SK-N-SH (cell line): ENCODE results near the gene IL26. TPM values are rescaled to one million over a fixed set of nuclear protein-coding genes. Genes with fewer than 3 reads are reported as not detected.
"Not testable (repeated sequence)": the region's sequence is repeated elsewhere in the genome, so short reads cannot be mapped to it uniquely, and the experiment has no call there.

Experiments used
- CTCF ChIA-PET: fragments of 300-600, 350-600 bp; formaldehyde crosslinking; extraction: SDS; loops from one replicate; lab custom pipeline; 2021; lab: Yijun Ruan, JAX
- POLR2A ChIA-PET: fragments of 350-600 bp; sonication (Branson Sonifier 250); formaldehyde crosslinking; extraction: SDS; loops from one replicate; lab custom pipeline; 2020; ENCODE audit warnings: antibody characterized with exemption, inconsistent platforms; lab: Yijun Ruan, JAX
- DNase-seq: peaks from one replicate; pipeline ENCODE4 v3.0.0; 2012
- H2AFZ ChIP-seq: fragments of 200-600 bp; sonication (generic); 2 replicates; pipeline ENCODE4 v1.8.1; 2016; ENCODE audit warnings: antibody characterized with exemption, mild to moderate bottlenecking, low read depth
- H3F3A ChIP-seq: fragments of 200-600 bp; sonication (generic); replicated peaks from 2 replicates; pipeline ENCODE3; 2016; ENCODE audit warnings: antibody characterized with exemption, mild to moderate bottlenecking; ENCODE audit not compliant: insufficient read depth
- H3K27ac ChIP-seq, 2 experiments: fragments of 200-500 bp in 1 of 2; fragments of 200-600 bp in 1 of 2; sonication (Bioruptor generic) in 1 of 2; sonication (generic), shearing (Covaris generic) in 1 of 2; 2 replicates each; pipeline versions ENCODE4 v1.5.1 to v1.6.1; 2014 to 2016; ENCODE audit warnings: low read depth in 2 of 2, inconsistent platforms in 1 of 2, low read length in 1 of 2, mild to moderate bottlenecking in 1 of 2, mixed read lengths in 1 of 2
- H3K27me3 ChIP-seq: fragments of 200-600 bp; sonication (generic), shearing (Covaris generic); 2 replicates; pipeline ENCODE4 v1.6.1; 2016; ENCODE audit warnings: mixed run types; ENCODE audit not compliant: insufficient read depth
- H3K36me3 ChIP-seq, 2 experiments: fragments of 200-500 bp in 1 of 2; fragments of 200-600 bp in 1 of 2; sonication (Bioruptor generic) in 1 of 2; sonication (generic) in 1 of 2; replicated peaks in 1 of 2; 2 replicates each; pipeline versions ENCODE3 to v1.5.1; 2014 to 2016; ENCODE audit warnings: low read length in 1 of 2, mild to moderate bottlenecking in 1 of 2; ENCODE audit not compliant: insufficient read depth in 2 of 2, control insufficient read depth in 1 of 2
- H3K4me1 ChIP-seq, 2 experiments: fragments of 200-500 bp in 1 of 2; fragments of 200-600 bp in 1 of 2; sonication (Bioruptor generic) in 1 of 2; sonication (generic), shearing (Covaris generic) in 1 of 2; 2 replicates each; pipeline versions ENCODE4 v1.5.1 to v1.6.1; 2014 to 2016; ENCODE audit warnings: low read depth in 1 of 2, low read length in 1 of 2, mixed run types in 1 of 2; ENCODE audit not compliant: insufficient read depth in 2 of 2, control insufficient read depth in 1 of 2
- H3K4me2 ChIP-seq: fragments of 200-600 bp; sonication (generic), shearing (Covaris generic); 2 replicates; pipeline ENCODE4 v1.6.1; 2017; ENCODE audit warnings: mixed run types
- H3K4me3 ChIP-seq, 2 experiments: fragments of 200-500 bp in 1 of 2; fragments of 200-600 bp in 1 of 2; sonication (Bioruptor generic) in 1 of 2; sonication (generic), shearing (Covaris generic) in 1 of 2; 2 replicates each; pipeline versions ENCODE4 v1.5.1 to v1.8.1; 2014 to 2016; ENCODE audit warnings: low read depth in 2 of 2, inconsistent platforms in 1 of 2, low read length in 1 of 2, mild to moderate bottlenecking in 1 of 2, mixed read lengths in 1 of 2, moderate library complexity in 1 of 2
- H3K79me2 ChIP-seq: fragments of 200-600 bp; sonication (generic); 2 replicates; pipeline ENCODE4 v1.8.1; 2017; ENCODE audit warnings: mild to moderate bottlenecking; ENCODE audit not compliant: insufficient read depth
- H3K9ac ChIP-seq: fragments of 200-600 bp; sonication (generic); 2 replicates; pipeline ENCODE4 v1.6.1; 2017; ENCODE audit warnings: mixed run types
- H3K9me2 ChIP-seq: fragments of 200-600 bp; sonication (generic); 2 replicates; pipeline ENCODE4 v1.6.1; 2017; ENCODE audit warnings: mixed run types
- H3K9me3 ChIP-seq: fragments of 200-600 bp; sonication (generic); 2 replicates; pipeline ENCODE4 v1.6.1; 2017; ENCODE audit warnings: mixed run types, mild to moderate bottlenecking, moderate library complexity
- H4K20me1 ChIP-seq: fragments of 200-600 bp; sonication (generic); 2 replicates; pipeline ENCODE4 v1.6.1; 2017; ENCODE audit warnings: mild to moderate bottlenecking, mixed run types; ENCODE audit not compliant: insufficient read depth
- CHD2 ChIP-seq: fragments of 150-350 bp; IDR thresholded peaks from 2 replicates; pipeline ENCODE4 v1.6.1; 2018; ENCODE audit warnings: low read length; ENCODE audit not compliant: partially characterized antibody
- EP300 ChIP-seq, 2 experiments: IDR thresholded peaks; 2 replicates each; pipeline versions ENCODE4 v1.4.0 to v1.6.1; 2012; ENCODE audit warnings: borderline replicate concordance in 1 of 2, low read depth in 1 of 2, low read length in 1 of 2
- EZH2phosphoT487 ChIP-seq: fragments of 200-600 bp; sonication (generic); IDR thresholded peaks from 2 replicates; pipeline ENCODE4 v1.6.1; 2017; ENCODE audit warnings: low read depth, mixed run types, mild to moderate bottlenecking, antibody characterized with exemption, moderate library complexity, borderline replicate concordance
- FOSL2 ChIP-seq: IDR thresholded peaks from 2 replicates; pipeline ENCODE4 v1.4.0; 2012; ENCODE audit warnings: low read depth, mild to moderate bottlenecking, moderate library complexity, borderline replicate concordance
- FOXJ3 ChIP-seq: sonication (generic); formaldehyde crosslinking; IDR thresholded peaks from 2 replicates; pipeline ENCODE4 v1.5.1; 2020; ENCODE audit warnings: mild to moderate bottlenecking, missing genetic modification reagents
- FOXM1 ChIP-seq: IDR thresholded peaks from 2 replicates; pipeline ENCODE4 v1.4.0; 2012; ENCODE audit warnings: low read depth, mild to moderate bottlenecking
- GABPA ChIP-seq: IDR thresholded peaks from 2 replicates; pipeline ENCODE4 v1.4.0; 2012; ENCODE audit warnings: low read depth, mild to moderate bottlenecking
- MXI1 ChIP-seq: IDR thresholded peaks from 2 replicates; pipeline ENCODE4 v1.6.1; 2012; ENCODE audit warnings: mild to moderate bottlenecking, low read depth, low read length, improper control_type of control experiment
- RAD21 ChIP-seq: IDR thresholded peaks from 2 replicates; pipeline ENCODE4 v1.6.1; 2012; ENCODE audit warnings: mild to moderate bottlenecking, low read length
- RFX5 ChIP-seq: IDR thresholded peaks from 2 replicates; pipeline ENCODE4 v1.6.1; 2012; ENCODE audit warnings: mild to moderate bottlenecking, improper control_type of control experiment, low read length
- SMC3 ChIP-seq: IDR thresholded peaks from 2 replicates; pipeline ENCODE4 v1.6.1; 2012; ENCODE audit warnings: low read depth, low read length, improper control_type of control experiment
- TAF1 ChIP-seq: IDR thresholded peaks from 2 replicates; pipeline ENCODE4 v1.6.1; 2012; ENCODE audit warnings: low read depth, mild to moderate bottlenecking, low read length, moderate library complexity, borderline replicate concordance
- TCF12 ChIP-seq: IDR thresholded peaks from 2 replicates; pipeline ENCODE4 v1.4.0; 2012
- ZBTB33 ChIP-seq: IDR thresholded peaks from 2 replicates; pipeline ENCODE4 v1.4.0; 2012; ENCODE audit warnings: low read depth, borderline replicate concordance
- WGBS: methylation state at CpG from one replicate; pipeline ENCODE4 v1.1.6; 2017; ENCODE audit warnings: low lambda C conversion rate; 5-methylcytosine and 5-hydroxymethylcytosine counted together
- polyA plus RNA-seq, 3 experiments: library from polyadenylated mRNA; depleted of rRNA; stranded (reverse); fragments of >200 nt; gene quantifications; 2 replicates each; pipeline ENCODE4 v1.2.3, GENCODE V29; 2012
- TF ChIP-seq, protein P1 (sequence below): fragments of 200-600 bp; sonication (generic); IDR thresholded peaks from 2 replicates; pipeline ENCODE4 v1.6.1; 2017; ENCODE audit warnings: antibody characterized with exemption, mild to moderate bottlenecking, moderate library complexity
- TF ChIP-seq, protein P2 (sequence below): IDR thresholded peaks from 2 replicates; pipeline ENCODE4; 2012
- TF ChIP-seq, protein P3 (sequence below): IDR thresholded peaks from 2 replicates; pipeline ENCODE4 v1.4.0; 2012; ENCODE audit warnings: low read depth, borderline replicate concordance
- TF ChIP-seq, protein P4 (sequence below): fragments of 150-350 bp; IDR thresholded peaks from 2 replicates; pipeline ENCODE4 v1.6.1; 2017; ENCODE audit warnings: antibody characterized with exemption, low read length, low read depth, borderline replicate concordance

Gene IL26
- polyA plus RNA-seq, 1 of the 3 experiments (the other 2 are of a cell fraction), result not detected

GRCh38 chr12:68176257-68176656, 49.4 kb downstream of the IL26 start:
- H2AFZ ChIP-seq, result no peak overlapping the region
- no peaks in the 10 kb centered on the region for H4K20me1 ChIP-seq
- CTCF ChIA-PET, result no interaction called here
- H3K9me2 ChIP-seq, result no peaks in the 10 kb centered on the region
- H3K4me3 ChIP-seq, result no peak overlapping the region
- no peaks in the 10 kb centered on the region for H3K27me3 ChIP-seq
- H3K9me3 ChIP-seq, result no peaks in the 10 kb centered on the region
- H3K9ac ChIP-seq, result no peak overlapping the region
- H3K4me1 ChIP-seq, result no peaks in the 10 kb centered on the region
- H3K4me2 ChIP-seq, result no peak overlapping the region
- H3K36me3 ChIP-seq, result no peaks in the 10 kb centered on the region
- TF ChIP-seq MXI1 (no peak), EP300 (IDR thresholded peaks at IDR 0.05; ENCODE audit: borderline replicate concordance in 1 of 2, low read depth in 1 of 2, low read length in 1 of 2) (no peak), FOXM1 (no peak), TCF12 (no peak), RFX5 (no peak)
- TF ChIP-seq, protein P1, sequence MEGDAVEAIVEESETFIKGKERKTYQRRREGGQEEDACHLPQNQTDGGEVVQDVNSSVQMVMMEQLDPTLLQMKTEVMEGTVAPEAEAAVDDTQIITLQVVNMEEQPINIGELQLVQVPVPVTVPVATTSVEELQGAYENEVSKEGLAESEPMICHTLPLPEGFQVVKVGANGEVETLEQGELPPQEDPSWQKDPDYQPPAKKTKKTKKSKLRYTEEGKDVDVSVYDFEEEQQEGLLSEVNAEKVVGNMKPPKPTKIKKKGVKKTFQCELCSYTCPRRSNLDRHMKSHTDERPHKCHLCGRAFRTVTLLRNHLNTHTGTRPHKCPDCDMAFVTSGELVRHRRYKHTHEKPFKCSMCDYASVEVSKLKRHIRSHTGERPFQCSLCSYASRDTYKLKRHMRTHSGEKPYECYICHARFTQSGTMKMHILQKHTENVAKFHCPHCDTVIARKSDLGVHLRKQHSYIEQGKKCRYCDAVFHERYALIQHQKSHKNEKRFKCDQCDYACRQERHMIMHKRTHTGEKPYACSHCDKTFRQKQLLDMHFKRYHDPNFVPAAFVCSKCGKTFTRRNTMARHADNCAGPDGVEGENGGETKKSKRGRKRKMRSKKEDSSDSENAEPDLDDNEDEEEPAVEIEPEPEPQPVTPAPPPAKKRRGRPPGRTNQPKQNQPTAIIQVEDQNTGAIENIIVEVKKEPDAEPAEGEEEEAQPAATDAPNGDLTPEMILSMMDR, result no peak
- H3K79me2 ChIP-seq, result no peaks in the 10 kb centered on the region
- DNase-seq, result no peak
- no peaks in the 10 kb centered on the region for H3F3A ChIP-seq
- no peak overlapping the region for H3K27ac ChIP-seq
- POLR2A ChIA-PET, result no interaction called here

- Histone ChIP-seq H3K4me1 (no peaks in the 10 kb centered on the region), H3K79me2 (no peaks in the 10 kb centered on the region), H3K9me3 (no peaks in the 10 kb centered on the region), H3K4me2 (no peak overlapping the region), H3K4me3 (no peak overlapping the region), H2AFZ (no peak overlapping the region), H3K9ac (no peak overlapping the region), H3K36me3 (no peaks in the 10 kb centered on the region), H3K27me3 (no peaks in the 10 kb centered on the region), H3K9me2 (no peaks in the 10 kb centered on the region), H3K27ac (no peak overlapping the region), H4K20me1 (no peaks in the 10 kb centered on the region), H3F3A (no peaks in the 10 kb centered on the region)
- DNase-seq, result no peak
- CTCF ChIA-PET, result no interaction called here
- POLR2A ChIA-PET, result no interaction called here
- 55% methylated on average over 4 of the region's 4 CpGs for WGBS
- TF ChIP-seq ZBTB33 (no peak), GABPA (no peak), TAF1 (no peak), EZH2phosphoT487 (no peak), FOSL2 (no peak), FOXJ3 (CRISPR knock-in tag) (no peak), RAD21 (no peak), SMC3 (no peak), CHD2 (no peak)
- TF ChIP-seq, protein P2, sequence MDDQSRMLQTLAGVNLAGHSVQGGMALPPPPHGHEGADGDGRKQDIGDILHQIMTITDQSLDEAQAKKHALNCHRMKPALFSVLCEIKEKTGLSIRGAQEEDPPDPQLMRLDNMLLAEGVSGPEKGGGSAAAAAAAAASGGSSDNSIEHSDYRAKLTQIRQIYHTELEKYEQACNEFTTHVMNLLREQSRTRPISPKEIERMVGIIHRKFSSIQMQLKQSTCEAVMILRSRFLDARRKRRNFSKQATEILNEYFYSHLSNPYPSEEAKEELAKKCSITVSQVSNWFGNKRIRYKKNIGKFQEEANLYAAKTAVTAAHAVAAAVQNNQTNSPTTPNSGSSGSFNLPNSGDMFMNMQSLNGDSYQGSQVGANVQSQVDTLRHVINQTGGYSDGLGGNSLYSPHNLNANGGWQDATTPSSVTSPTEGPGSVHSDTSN, result no peak
- TF ChIP-seq, protein P3, sequence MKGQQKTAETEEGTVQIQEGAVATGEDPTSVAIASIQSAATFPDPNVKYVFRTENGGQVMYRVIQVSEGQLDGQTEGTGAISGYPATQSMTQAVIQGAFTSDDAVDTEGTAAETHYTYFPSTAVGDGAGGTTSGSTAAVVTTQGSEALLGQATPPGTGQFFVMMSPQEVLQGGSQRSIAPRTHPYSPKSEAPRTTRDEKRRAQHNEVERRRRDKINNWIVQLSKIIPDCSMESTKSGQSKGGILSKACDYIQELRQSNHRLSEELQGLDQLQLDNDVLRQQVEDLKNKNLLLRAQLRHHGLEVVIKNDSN, result no peak
- TF ChIP-seq, protein P4, sequence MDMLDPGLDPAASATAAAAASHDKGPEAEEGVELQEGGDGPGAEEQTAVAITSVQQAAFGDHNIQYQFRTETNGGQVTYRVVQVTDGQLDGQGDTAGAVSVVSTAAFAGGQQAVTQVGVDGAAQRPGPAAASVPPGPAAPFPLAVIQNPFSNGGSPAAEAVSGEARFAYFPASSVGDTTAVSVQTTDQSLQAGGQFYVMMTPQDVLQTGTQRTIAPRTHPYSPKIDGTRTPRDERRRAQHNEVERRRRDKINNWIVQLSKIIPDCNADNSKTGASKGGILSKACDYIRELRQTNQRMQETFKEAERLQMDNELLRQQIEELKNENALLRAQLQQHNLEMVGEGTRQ, result no peak
These were observed 50.0 kb downstream of the IL26 start for GRCh38 chr12:68175557-68176061.

- H3K4me1 ChIP-seq, CTCF ChIA-PET, H4K20me1 ChIP-seq, POLR2A ChIA-PET, H3K9ac ChIP-seq, H3K4me3 ChIP-seq, H3F3A ChIP-seq, DNase-seq, H3K4me2 ChIP-seq, H3K27ac ChIP-seq, H3K27me3 ChIP-seq, H3K36me3 ChIP-seq, H3K9me3 ChIP-seq, H2AFZ ChIP-seq, H3K9me2 ChIP-seq, H3K79me2 ChIP-seq: not testable (repeated sequence)
- WGBS, result 64% methylated on average over 3 of the region's 3 CpGs
These were observed 50.8 kb downstream of the IL26 start for GRCh38 chr12:68174761-68175160.
